GM21737 (cell line): ENCODE measurements around the gene TMCC2.
"Not testable (repeated sequence)": the region's sequence is repeated elsewhere in the genome, so short reads cannot be mapped to it uniquely, and the experiment has no call there.

ENCODE experiments used
- ATAC-seq: cut with Tn5 transposase; IDR thresholded peaks from one replicate; pipeline ENCODE4 v1.9.1; 2021; ENCODE audit warnings: mild to moderate bottlenecking, moderate library complexity; ENCODE audit not compliant: unreplicated experiment

TMCC2 gene

GRCh38 chr1:205275916-205276688, 48.4 kb downstream of the TMCC2 start:
- no peak for ATAC-seq

- no peak for ATAC-seq
Measured at GRCh38 chr1:205276689-205277065, 48.9 kb downstream of the TMCC2 start.

GRCh38 chr1:205279986-205280385, 52.2 kb downstream of the TMCC2 start:
- no peak for ATAC-seq

- not testable (repeated sequence) for ATAC-seq
Measured at GRCh38 chr1:205280666-205281395, 53.1 kb downstream of the TMCC2 start.

GRCh38 chr1:205283270-205284147, 55.8 kb downstream of the TMCC2 start:
- ATAC-seq: no peak

GRCh38 chr1:205284420-205285144, 56.8 kb downstream of the TMCC2 start:
- ATAC-seq: no peak

GRCh38 chr1:205285381-205286101, 57.8 kb downstream of the TMCC2 start:
- ATAC-seq: no peak

- no peak for ATAC-seq
Measured at GRCh38 chr1:205286335-205286950, 58.7 kb downstream of the TMCC2 start.

- no peak for ATAC-seq
Measured at GRCh38 chr1:205287076-205287475, 59.3 kb downstream of the TMCC2 start.

- peak; percentile 77 for ATAC-seq
Measured at GRCh38 chr1:205287767-205288559, 60.2 kb downstream of the TMCC2 start.

- no peak for ATAC-seq
Measured at GRCh38 chr1:205291596-205291995, 63.9 kb downstream of the TMCC2 start.

- ATAC-seq: no peak
Measured at GRCh38 chr1:205293350-205294074, 65.8 kb downstream of the TMCC2 start.

GRCh38 chr1:205294175-205294917, 66.6 kb downstream of the TMCC2 start:
- no peak for ATAC-seq

- ATAC-seq: no peak
Measured at GRCh38 chr1:205294934-205295333, 67.2 kb downstream of the TMCC2 start.

- ATAC-seq: no peak
Measured at GRCh38 chr1:205296154-205296553, 68.4 kb downstream of the TMCC2 start.

GRCh38 chr1:205297546-205298177, 69.9 kb downstream of the TMCC2 start:
- not testable (repeated sequence) for ATAC-seq
